NT2/D1 (cell line): ENCODE data around the gene IKZF3.
"Not testable (repeated sequence)": the region's sequence is repeated elsewhere in the genome, so short reads cannot be mapped to it uniquely, and the experiment has no call there.

Experiments
- YY1 ChIP-seq: IDR thresholded peaks from 2 replicates; pipeline ENCODE4 v1.6.1; 2011; ENCODE audit not compliant: insufficient read length, insufficient read depth
- ZNF274 ChIP-seq: IDR thresholded peaks from 2 replicates; pipeline ENCODE4 v1.6.1; 2011; ENCODE audit warnings: mild to moderate bottlenecking, low read depth, low read length

DNA sequence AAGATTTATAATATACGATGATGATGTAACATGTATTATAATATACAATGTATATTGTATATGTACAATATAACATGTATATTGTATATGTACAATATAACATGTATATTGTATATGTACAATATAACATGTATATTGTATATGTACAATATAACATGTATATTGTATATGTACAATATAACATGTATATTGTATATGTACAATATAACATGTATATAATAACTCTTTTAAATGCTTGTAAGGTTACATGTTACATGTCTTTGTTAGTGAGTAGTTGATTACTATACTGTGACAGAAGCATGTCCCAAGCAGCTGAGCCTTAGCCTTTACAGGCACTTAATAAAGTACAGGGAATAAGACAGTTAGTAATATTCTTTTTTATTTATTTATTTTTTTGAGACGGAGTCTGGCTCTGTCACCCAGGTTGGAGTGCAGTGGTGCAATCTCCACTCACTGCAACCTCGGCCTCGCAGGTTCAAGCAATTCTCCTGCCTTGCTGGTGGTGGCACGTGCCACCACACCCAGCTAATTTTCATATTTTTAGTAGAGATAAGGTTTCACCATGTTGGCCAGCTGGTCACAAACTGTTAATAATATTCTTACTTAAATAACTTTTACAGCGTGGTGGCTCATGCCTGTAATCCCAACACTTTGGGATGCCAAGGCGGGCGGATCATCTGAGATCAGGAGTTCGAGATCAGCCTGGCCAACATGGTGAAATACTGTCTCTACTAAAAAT, 8.0 kb downstream of the IKZF3 start:
- not testable (repeated sequence) for TF ChIP-seq ZNF274, YY1
